Fibroblast of mammary gland (primary cell): ENCODE data around the gene SIRPG.
"Not testable (repeated sequence)": the region's sequence is repeated elsewhere in the genome, so short reads cannot be mapped to it uniquely, and the experiment has no call there.

Experiments
- DNase-seq: peaks from one replicate; pipeline ENCODE4 v3.0.0-alpha.2; 2010; ENCODE audit warnings: low read depth
- H3K4me3 ChIP-seq: 2 replicates; pipeline ENCODE4 v1.5.1; 2011; ENCODE audit warnings: low read depth, mild to moderate bottlenecking, low read length, moderate library complexity; ENCODE audit not compliant: control insufficient read depth
- TF ChIP-seq, protein P1 (sequence below): conservative IDR thresholded peaks from 2 replicates; pipeline ENCODE4 v1.5.1; 2011; ENCODE audit warnings: low read depth, low read length, inconsistent platforms; ENCODE audit not compliant: control insufficient read depth, insufficient read depth

Gene SIRPG

DNA sequence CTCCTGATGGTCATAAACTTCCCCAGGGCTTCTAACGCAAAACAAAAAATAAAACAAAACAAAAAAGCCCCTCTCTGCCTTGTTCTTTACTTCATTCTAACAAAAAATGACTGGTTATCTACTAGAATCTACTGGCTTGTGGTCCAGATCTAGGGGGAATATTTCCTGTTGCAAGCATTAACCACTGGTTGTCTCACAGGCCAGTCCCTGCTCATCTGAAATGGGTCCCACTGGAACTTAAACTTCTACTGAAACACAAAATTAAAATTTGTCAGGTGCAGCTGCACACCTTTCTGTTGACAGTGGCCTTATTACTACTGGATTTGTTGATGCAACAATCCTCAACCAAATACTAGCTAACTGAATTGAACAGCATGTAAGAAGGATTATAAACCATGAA, 5.5 kb downstream of the SIRPG start:
- H3K4me3 ChIP-seq = no peak overlapping the region
- TF ChIP-seq, protein P1, sequence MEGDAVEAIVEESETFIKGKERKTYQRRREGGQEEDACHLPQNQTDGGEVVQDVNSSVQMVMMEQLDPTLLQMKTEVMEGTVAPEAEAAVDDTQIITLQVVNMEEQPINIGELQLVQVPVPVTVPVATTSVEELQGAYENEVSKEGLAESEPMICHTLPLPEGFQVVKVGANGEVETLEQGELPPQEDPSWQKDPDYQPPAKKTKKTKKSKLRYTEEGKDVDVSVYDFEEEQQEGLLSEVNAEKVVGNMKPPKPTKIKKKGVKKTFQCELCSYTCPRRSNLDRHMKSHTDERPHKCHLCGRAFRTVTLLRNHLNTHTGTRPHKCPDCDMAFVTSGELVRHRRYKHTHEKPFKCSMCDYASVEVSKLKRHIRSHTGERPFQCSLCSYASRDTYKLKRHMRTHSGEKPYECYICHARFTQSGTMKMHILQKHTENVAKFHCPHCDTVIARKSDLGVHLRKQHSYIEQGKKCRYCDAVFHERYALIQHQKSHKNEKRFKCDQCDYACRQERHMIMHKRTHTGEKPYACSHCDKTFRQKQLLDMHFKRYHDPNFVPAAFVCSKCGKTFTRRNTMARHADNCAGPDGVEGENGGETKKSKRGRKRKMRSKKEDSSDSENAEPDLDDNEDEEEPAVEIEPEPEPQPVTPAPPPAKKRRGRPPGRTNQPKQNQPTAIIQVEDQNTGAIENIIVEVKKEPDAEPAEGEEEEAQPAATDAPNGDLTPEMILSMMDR = no peak
- no peak for DNase-seq

DNA sequence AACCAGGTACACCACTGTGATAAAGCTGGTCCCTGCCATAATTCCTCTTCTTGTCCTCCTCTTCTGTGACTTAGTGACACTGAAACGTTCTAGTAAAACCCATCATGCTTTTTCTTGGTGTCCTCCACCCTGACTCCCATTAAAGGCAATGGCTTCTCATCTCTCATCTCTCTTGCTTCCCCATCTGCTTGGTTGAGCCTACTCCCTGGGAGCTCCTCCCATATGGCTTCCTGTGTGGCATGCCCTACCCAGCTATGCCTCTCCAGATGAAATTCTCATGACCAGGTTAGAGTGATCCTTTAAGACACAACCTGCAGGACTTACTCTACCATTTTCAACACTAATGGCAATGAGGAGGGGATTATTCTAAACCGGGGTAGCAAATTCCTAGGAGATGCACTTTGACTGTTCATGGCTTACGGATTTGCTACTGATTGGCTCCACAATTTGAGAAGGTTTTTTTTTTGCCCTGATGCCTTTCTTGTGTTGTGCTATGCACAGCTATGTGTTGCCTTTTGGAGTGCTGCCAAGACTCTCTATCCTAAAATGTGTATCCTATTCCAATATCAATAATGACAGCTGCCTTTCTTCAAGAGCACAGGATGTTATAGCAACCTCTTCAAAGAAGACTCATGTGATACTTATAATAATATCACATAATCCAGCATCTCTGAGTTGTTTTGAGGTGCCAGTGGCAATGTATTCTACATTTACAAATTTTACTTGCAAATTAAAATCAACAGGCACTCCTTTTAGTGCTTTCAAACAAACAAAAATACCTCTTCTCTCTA, 6.1 kb downstream of the SIRPG start:
- TF ChIP-seq, protein P1 = no peak
- DNase-seq = no peak
- no peak overlapping the region for H3K4me3 ChIP-seq

DNA sequence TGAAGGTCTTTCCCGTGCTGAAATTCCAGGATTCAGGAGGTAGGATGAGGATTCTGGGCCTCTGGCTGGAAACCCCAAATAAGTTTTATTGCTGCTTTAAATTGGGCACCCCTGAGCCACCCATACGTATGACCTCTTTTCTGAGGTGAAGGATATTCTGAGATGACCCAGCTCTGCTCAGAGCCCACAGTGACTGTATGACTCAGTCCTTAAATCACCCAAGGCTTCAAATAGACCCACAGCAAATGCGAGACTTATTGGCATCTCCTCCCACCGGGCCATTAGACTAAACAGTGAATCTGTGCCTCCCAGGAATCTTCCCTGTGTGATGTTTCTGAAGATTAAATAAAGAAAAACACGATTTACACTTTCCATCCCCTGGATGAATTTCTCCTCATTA, 9.5 kb downstream of the SIRPG start:
- no peak overlapping the region for H3K4me3 ChIP-seq
- TF ChIP-seq, protein P1 = no peak
- no peak for DNase-seq

DNA sequence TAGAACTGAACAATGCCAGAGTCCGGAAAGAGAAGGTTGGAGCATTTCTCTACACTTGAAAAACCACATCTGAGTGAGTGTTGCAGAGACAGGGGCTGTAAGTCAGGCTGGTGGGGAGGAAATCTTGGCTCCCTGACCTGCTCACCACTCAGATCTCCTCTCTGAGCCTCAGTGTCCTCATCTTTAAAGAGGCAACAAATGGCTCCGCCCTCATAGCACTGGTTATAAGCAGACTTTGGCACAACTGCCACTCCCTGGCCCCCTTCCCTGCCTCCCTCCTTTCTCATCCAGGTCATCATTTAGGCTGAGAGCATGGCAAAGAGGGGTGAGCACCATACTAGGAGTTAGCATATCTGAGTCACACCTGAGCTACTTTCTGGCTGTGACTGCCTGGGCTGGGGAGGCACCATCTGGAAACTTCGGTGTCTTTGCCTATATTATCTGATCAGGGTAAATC, 10.6 kb downstream of the SIRPG start:
- no peak for DNase-seq
- TF ChIP-seq, protein P1 = no peak
- H3K4me3 ChIP-seq = no peak overlapping the region

DNA sequence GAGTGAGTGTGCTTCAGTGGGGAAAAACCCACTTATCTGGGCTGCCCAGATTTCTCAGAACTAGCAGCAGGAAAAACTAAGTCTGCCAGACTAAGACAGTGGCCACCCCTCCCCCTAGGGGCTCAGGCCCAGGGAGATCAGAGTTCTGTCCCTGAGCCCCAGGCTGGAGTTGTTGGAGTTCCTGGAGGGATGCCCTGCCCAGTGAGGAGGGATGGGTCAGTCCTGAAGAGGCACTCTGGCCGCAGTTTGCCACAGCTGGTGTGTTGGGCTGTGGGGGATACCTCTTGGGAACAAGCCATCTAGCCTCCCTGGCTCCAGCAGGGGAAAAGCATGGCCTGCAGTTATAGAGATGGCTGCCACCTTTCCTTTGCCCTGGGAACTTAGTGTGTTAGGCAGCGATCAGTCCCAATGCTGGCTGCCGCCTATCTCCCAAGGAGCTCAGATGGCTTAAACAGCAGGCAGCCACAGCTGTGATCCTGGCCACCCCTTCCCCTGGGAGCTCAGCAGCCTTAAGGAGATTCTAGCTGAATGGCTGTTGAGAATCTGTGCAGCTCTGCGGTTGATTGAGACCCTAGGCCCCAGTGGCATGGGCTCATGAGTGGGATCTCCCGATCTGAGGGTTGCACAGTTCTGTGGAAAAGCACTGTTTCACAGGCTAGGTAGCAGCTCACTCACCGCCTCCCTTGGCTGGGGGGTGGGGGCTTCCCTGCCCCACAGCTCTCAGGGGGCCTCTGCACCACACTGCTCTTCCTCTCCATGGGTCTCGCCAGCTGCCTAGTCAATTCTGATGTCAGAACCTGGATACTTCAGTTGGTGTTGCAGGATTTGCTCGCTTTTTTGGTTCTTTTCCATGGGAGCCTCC, 13.2 kb downstream of the SIRPG start:
- no peak for DNase-seq
- TF ChIP-seq, protein P1 = no peak
- no peak overlapping the region for H3K4me3 ChIP-seq

DNA sequence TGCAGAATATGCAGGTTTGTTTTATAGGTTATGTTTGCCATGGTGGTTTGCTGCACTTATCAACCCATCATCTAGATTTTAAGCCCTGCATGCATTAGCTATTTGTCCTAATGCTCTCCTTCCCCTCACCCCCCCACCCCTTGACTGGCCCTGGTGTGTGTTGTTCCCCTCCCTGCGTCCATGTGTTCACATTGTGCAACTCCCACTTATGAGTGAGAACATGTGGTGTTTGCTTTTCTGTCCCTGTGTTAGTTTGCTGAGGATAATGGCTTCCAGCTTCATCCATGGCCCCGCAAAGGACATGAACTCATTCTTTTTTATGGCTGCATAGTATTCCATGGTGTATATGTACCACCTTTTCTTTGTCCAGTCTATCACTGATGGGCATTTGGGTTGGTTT, 18.9 kb downstream of the SIRPG start:
- not testable (repeated sequence) for H3K4me3 ChIP-seq, DNase-seq

DNA sequence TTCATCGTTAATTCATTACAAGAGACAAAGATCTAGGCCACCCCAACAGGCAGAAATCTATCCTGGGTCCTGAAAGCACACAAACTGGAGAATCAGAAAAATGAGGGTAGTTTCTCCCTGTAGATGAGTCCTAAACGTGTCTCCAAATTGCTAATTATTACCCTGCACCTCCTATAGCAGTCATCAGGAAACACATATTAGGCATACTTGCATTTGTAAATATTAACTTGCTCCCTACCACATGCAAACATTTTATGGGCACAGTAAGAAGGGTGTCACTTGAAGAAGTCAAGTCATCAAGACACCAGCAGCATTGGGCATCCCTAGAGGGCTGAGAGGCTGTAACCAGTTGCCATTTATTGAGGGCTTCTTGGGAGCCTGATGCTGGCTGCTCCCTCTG, 19.8 kb downstream of the SIRPG start:
- no peak for DNase-seq
- TF ChIP-seq, protein P1 = no peak
- H3K4me3 ChIP-seq = no peak overlapping the region
